Measurements from ENCODE around the gene AKR1D1.

DNA sequence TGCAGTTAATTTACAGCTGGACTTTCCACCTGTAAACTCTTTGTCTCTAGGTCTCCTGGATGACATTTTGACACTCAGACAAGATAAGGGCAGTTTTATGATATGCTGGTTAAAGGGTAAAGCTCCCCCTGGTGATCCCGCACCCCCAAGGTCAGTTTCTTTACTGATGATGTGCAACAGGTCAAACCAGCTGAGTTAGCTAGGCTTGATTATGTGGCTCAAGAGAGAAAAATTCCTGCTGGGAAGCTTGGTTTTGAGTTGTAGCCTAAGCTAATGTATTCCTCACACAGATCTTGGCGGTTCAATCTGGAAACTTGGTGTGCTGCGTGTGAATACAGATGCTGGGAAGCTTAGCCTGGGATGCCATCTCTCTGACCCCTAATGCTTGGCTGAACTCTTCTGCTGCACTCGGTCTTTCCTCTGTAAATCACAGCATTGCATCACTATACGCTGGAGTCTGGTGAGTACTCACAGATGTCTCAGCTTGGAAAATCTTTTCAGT, 11.4 kb upstream of the AKR1D1 start:
- no peak for TF ChIP-seq CTCF (conservative IDR thresholded peaks at IDR 0.05 in 1 of 2, IDR thresholded peaks at IDR 0.05 in 1 of 2; ENCODE audit: extremely low read depth in 1 of 2, insufficient read depth in 1 of 2, low read depth in 1 of 2, low read length in 2 of 2)
- TF ChIP-seq EZH2 (IDR thresholded peaks at IDR 0.05; ENCODE audit: borderline replicate concordance, low read length) = no peak

Data from mammary epithelial cell (primary cell).